GM21360 (cell line): Measurements from ENCODE around the gene SNX33.
"Not testable (repeated sequence)": the region's sequence is repeated elsewhere in the genome, so short reads cannot be mapped to it uniquely, and the experiment has no call there.

Experiments used
- ATAC-seq: cut with Tn5 transposase; IDR thresholded peaks from one replicate; pipeline ENCODE4 v1.9.1; 2021; ENCODE audit warnings: mild to moderate bottlenecking, moderate library complexity; ENCODE audit not compliant: unreplicated experiment

Gene SNX33

GRCh38 chr15:75682181-75683135 is 34.7 kb downstream of the SNX33 start:
- ATAC-seq = no peak

- not testable (repeated sequence) for ATAC-seq
Measured at GRCh38 chr15:75683646-75684312, 36.1 kb downstream of the SNX33 start.

GRCh38 chr15:75684648-75685047 is 36.9 kb downstream of the SNX33 start:
- no peak for ATAC-seq

GRCh38 chr15:75685195-75685594 is 37.5 kb downstream of the SNX33 start:
- ATAC-seq = no peak

GRCh38 chr15:75686212-75686642 is 38.5 kb downstream of the SNX33 start:
- ATAC-seq = not testable (repeated sequence)

- ATAC-seq = no peak
Measured at GRCh38 chr15:75687486-75688277, 40.0 kb downstream of the SNX33 start.

- no peak for ATAC-seq
Measured at GRCh38 chr15:75688278-75688557, 40.5 kb downstream of the SNX33 start.

- ATAC-seq = no peak
Measured at GRCh38 chr15:75688831-75689230, 41.1 kb downstream of the SNX33 start.

- not testable (repeated sequence) for ATAC-seq
Measured at GRCh38 chr15:75689429-75689828, 41.7 kb downstream of the SNX33 start.

- not testable (repeated sequence) for ATAC-seq
Measured at GRCh38 chr15:75692311-75692710, 44.6 kb downstream of the SNX33 start.

- not testable (repeated sequence) for ATAC-seq
Measured at GRCh38 chr15:75693028-75693427, 45.3 kb downstream of the SNX33 start.

- ATAC-seq = no peak
Measured at GRCh38 chr15:75693501-75694240, 46.0 kb downstream of the SNX33 start.

GRCh38 chr15:75694241-75695182 is 46.8 kb downstream of the SNX33 start:
- ATAC-seq = no peak

- ATAC-seq = no peak
Measured at GRCh38 chr15:75695220-75695619, 47.5 kb downstream of the SNX33 start.

- ATAC-seq = no peak
Measured at GRCh38 chr15:75695634-75696310, 48.1 kb downstream of the SNX33 start.

GRCh38 chr15:75696311-75696720 is 48.6 kb downstream of the SNX33 start:
- no peak for ATAC-seq

- ATAC-seq = no peak
Measured at GRCh38 chr15:75696854-75697259, 49.1 kb downstream of the SNX33 start.

- no peak for ATAC-seq
Measured at GRCh38 chr15:75697523-75697922, 49.8 kb downstream of the SNX33 start.
